PC-3 (cell line): ENCODE measurements around the gene INO80C.

Experiments used
- CTCF ChIP-seq: fragments of 300-600 bp; sonication (generic); conservative IDR thresholded peaks from 2 replicates; pipeline ENCODE4 v1.5.1; 2017; ENCODE audit warnings: antibody characterized with exemption, low read depth, mild to moderate bottlenecking, low read length
- EZH2phosphoT487 ChIP-seq: fragments of 300-600 bp; sonication (generic); IDR thresholded peaks from 2 replicates; pipeline ENCODE4 v1.6.1; 2018; ENCODE audit warnings: mild to moderate bottlenecking, antibody characterized with exemption, low read length, borderline replicate concordance

GRCh38 chr18:35521133-35521532 lies 23.4 kb upstream of the INO80C start:
- TF ChIP-seq CTCF, result no peak
- TF ChIP-seq EZH2phosphoT487, result no peak
